SU-DHL-6 (cell line): Measurements from ENCODE around the gene NT5C2.

Experiments used
- CTCF ChIP-seq: fragments of 200-600 bp; sonication (generic); IDR thresholded peaks from one replicate; pipeline ENCODE4 v1.5.1; 2017; ENCODE audit warnings: antibody characterized with exemption, mild to moderate bottlenecking, low read length, moderate library complexity; ENCODE audit not compliant: insufficient read depth, poor library complexity, severe bottlenecking
- EZH2phosphoT487 ChIP-seq: fragments of 200-600 bp; sonication (generic), shearing (Covaris generic); conservative IDR thresholded peaks from 2 replicates; pipeline ENCODE4 v1.6.1; 2018; ENCODE audit warnings: mild to moderate bottlenecking, antibody characterized with exemption, low read length, moderate library complexity, mixed read lengths

- TF ChIP-seq CTCF, result no peak
- no peak for TF ChIP-seq EZH2phosphoT487
Observed at GRCh38 chr10:103105462-103105861, 87.6 kb downstream of the NT5C2 start.
